Gastrocnemius medialis (tissue), 4 donors: ENCODE data around the gene CACNA2D3. TPM values are rescaled to one million over a fixed set of nuclear protein-coding genes. Genes with fewer than 3 reads are reported as not detected.

ENCODE experiments used
- ATAC-seq, 2 donors: fragments of 150-250 bp; one replicate each; pipeline ENCODE4 v1.9.1; 2016
- DNase-seq, 2 donors: peaks; one replicate each; pipeline ENCODE4 v3.0.0-alpha.2; 2019
- H3K27ac ChIP-seq, 4 donors: fragments of 200-600 bp; sonication (generic); 1 replicate in 1 of 4; 2 replicates in 3 of 4; pipeline ENCODE4 v1.5.1; 2016 to 2018; ENCODE audit warnings: mild to moderate bottlenecking in 2 of 4, moderate library complexity in 1 of 4
- H3K27me3 ChIP-seq, 3 donors: fragments of 200-600 bp; sonication (generic) in 2 of 3; 1 replicate in 1 of 3; 2 replicates in 2 of 3; pipeline versions ENCODE4 v1.5.1 to v1.6.0; 2016 to 2019; ENCODE audit warnings: mild to moderate bottlenecking in 1 of 3, moderate library complexity in 1 of 3
- H3K36me3 ChIP-seq, 2 donors: fragments of 200-600 bp; sonication (generic) in 1 of 2; one replicate each; pipeline ENCODE4 v1.5.1; 2017 to 2018
- H3K4me1 ChIP-seq, 2 donors: fragments of 200-600 bp; sonication (generic) in 1 of 2; one replicate each; pipeline ENCODE4 v1.5.1; 2016 to 2017; ENCODE audit warnings: mild to moderate bottlenecking in 2 of 2
- H3K4me3 ChIP-seq, 4 donors: fragments of 200-600 bp; sonication (generic) in 3 of 4; 1 replicate in 1 of 4; 2 replicates in 3 of 4; pipeline ENCODE4 v1.5.1; 2016 to 2019; ENCODE audit warnings: mild to moderate bottlenecking in 2 of 4
- H3K9me3 ChIP-seq, 3 donors: fragments of 200-600 bp; sonication (generic) in 2 of 3; 1 replicate in 1 of 3; 2 replicates in 2 of 3; pipeline ENCODE4 v1.5.1; 2016 to 2019
- CTCF ChIP-seq, 5 experiments: fragments of 450-650 bp in 3 of 5; fragments of 200-600 bp in 2 of 5; sonication (generic) in 2 of 5; IDR thresholded peaks in 4 of 5; conservative IDR thresholded peaks in 1 of 5; 1 replicate in 4 of 5; 2 replicates in 1 of 5; pipeline ENCODE4 v1.5.1; 2016 to 2019; ENCODE audit warnings: antibody characterized with exemption in 5 of 5, mild to moderate bottlenecking in 3 of 5, moderate library complexity in 3 of 5
- POLR2A ChIP-seq, 2 donors: fragments of 450-650 bp; IDR thresholded peaks; one replicate each; pipeline ENCODE4 v1.6.1; 2017; ENCODE audit warnings: antibody characterized with exemption in 2 of 2, mild to moderate bottlenecking in 2 of 2, moderate library complexity in 2 of 2
- in situ Hi-C, 4 donors: fragments of 200-750 bp; cut with MboI; loops; one replicate each; pipeline versions ENCODE4 v1.15.0 to v1.8.0; 2017; ENCODE audit warnings: low sequenced_read_pairs in 4 of 4
- intact Hi-C: fragments of 100-400 bp; cut with DNase I; formaldehyde crosslinking; loops from one replicate; pipeline ENCODE4 v1.15.1; 2023; ENCODE audit warnings: low total_unique reads
- total RNA-seq, 4 donors: library from RNA; depleted of rRNA; stranded (reverse); fragments of >200 nt; gene quantifications; one replicate each; pipeline versions ENCODE4 v1.1.0 to v1.2.3, GENCODE V29; 2016

Gene CACNA2D3
- total RNA-seq, 4 donors from 2014 or later = 4.7 to 14.4 (median 7.1) TPM

DNA sequence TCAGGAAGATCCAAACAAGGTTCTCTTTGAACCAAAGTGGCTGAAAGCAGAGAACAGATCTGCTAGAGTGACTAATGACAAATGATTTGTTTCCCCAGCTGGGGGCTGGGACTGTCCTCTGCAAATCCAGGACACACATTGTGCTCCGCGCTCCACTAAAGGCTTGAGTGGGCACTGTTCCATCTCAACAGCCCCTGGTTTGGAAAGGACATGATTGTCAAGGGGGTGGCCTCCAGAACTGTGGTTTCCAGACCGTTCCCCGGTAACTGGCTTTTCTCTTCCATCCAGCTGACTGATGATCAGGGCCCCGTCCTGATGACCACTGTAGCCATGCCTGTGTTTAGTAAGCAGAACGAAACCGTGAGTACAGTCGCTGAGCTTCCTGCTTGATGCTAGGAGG lies 714.5 kb downstream of the CACNA2D3 start:
- in situ Hi-C loops (loop anchor here in 1 of 4 donors (25.0 kb wide), 1 partner anchor 1425 kb away; no protein-coding TSS in a partner anchor), intact Hi-C loops (no loop called here)
- Histone ChIP-seq H3K4me1 (no peaks in the 10 kb centered on the region), H3K4me3 (no peak overlapping the region), H3K9me3 (no peaks in the 10 kb centered on the region), H3K27ac (no peak overlapping the region), H3K36me3 (no peaks in the 10 kb centered on the region), H3K27me3 (no peaks in the 10 kb centered on the region)
- TF ChIP-seq CTCF (IDR thresholded peaks at IDR 0.05 in 4 of 5, conservative IDR thresholded peaks at IDR 0.05 in 1 of 5) = no peak
- no peak for TF ChIP-seq POLR2A (IDR thresholded peaks at IDR 0.05)
- no peak for DNase-seq
- no peak for ATAC-seq

- intact Hi-C loops = no loop called here
- DNase-seq (no peak), ATAC-seq (no peak)
- no peaks in the 10 kb centered on the region for H3K4me1 ChIP-seq
- TF ChIP-seq CTCF (IDR thresholded peaks at IDR 0.05 in 4 of 5, conservative IDR thresholded peaks at IDR 0.05 in 1 of 5) (no peak), POLR2A (IDR thresholded peaks at IDR 0.05) (no peak)
- no peak overlapping the region for H3K27ac ChIP-seq
- in situ Hi-C loops = loop anchor here in 1 of 4 donors (25.0 kb wide), 1 partner anchor 1424 kb away; no protein-coding TSS in a partner anchor
- no peak overlapping the region for H3K4me3 ChIP-seq
- no peaks in the 10 kb centered on the region for H3K9me3 ChIP-seq
- H3K36me3 ChIP-seq = no peaks in the 10 kb centered on the region
- H3K27me3 ChIP-seq = no peaks in the 10 kb centered on the region
These were observed 715.6 kb downstream of the CACNA2D3 start for GRCh38 chr3:54837964-54838363.

- Histone ChIP-seq H3K27ac (no peak overlapping the region), H3K4me1 (no peaks in the 10 kb centered on the region), H3K27me3 (no peaks in the 10 kb centered on the region), H3K9me3 (no peaks in the 10 kb centered on the region), H3K36me3 (no peaks in the 10 kb centered on the region), H3K4me3 (no peak overlapping the region)
- ATAC-seq = no peak
- intact Hi-C loops = no loop called here
- TF ChIP-seq CTCF (IDR thresholded peaks at IDR 0.05 in 4 of 5, conservative IDR thresholded peaks at IDR 0.05 in 1 of 5) = no peak
- no peak for TF ChIP-seq POLR2A (IDR thresholded peaks at IDR 0.05)
- DNase-seq = no peak
- in situ Hi-C loops = loop anchor here in 2 of 4 donors (10.0 to 25.0 kb wide), 2 partner anchors 333 to 1421 kb away; no protein-coding TSS in a partner anchor
These were observed 719.1 kb downstream of the CACNA2D3 start for GRCh38 chr3:54841471-54841870.

GRCh38 chr3:54843352-54843751 lies 721.0 kb downstream of the CACNA2D3 start:
- H3K36me3 ChIP-seq = no peaks in the 10 kb centered on the region

More at GRCh38 chr3:54843352-54843751, 721.0 kb downstream of the CACNA2D3 start:
- DNase-seq = no peak
- Histone ChIP-seq H3K4me1 (no peaks in the 10 kb centered on the region), H3K27me3 (no peaks in the 10 kb centered on the region), H3K4me3 (no peak overlapping the region), H3K9me3 (no peaks in the 10 kb centered on the region), H3K27ac (no peak overlapping the region)
- intact Hi-C loops (no loop called here), in situ Hi-C loops (loop anchor here in 2 of 4 donors (10.0 to 25.0 kb wide), 2 partner anchors 331 to 1419 kb away; no protein-coding TSS in a partner anchor)
- no peak for TF ChIP-seq POLR2A (IDR thresholded peaks at IDR 0.05)
- TF ChIP-seq CTCF (IDR thresholded peaks at IDR 0.05 in 4 of 5, conservative IDR thresholded peaks at IDR 0.05 in 1 of 5) = no peak
- no peak for ATAC-seq
